ENCODE data around the gene SMC5. TPM values are rescaled to one million over a fixed set of nuclear protein-coding genes. Genes with fewer than 3 reads are reported as not detected.
A peak's percentile ranks its signal among the peaks of the same experiment; 100 is the strongest.

SMC5 gene
- total and polyA plus RNA-seq, 4 donors, result 9.8 to 90.5 (median 19.1) TPM

DNA sequence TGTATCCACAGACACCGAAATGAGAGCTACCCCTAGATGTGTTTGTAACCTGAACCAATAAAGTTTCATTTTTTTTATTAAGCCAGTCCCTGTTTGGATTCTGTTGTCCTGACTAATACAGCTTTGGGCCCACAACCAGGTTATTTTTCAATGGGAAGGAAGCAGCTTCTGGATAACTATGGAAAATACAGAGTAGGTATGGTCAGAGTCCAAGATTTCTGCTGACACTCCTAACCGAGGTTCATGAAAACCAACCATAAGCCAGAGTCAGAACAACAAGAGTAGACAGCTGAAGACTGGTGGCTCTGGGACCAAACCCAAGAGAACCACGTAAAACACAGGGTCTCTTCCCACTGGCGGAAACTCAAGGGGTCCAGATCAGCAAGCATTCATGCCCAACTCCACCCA, 144.8 kb downstream of the SMC5 start:
- no peak for DNase-seq

GRCh38 chr9:70404261-70404660, 145.5 kb downstream of the SMC5 start:
- Histone ChIP-seq H3K4me3 (no peak overlapping the region), H3K27ac (ENCODE audit: low read depth in 1 of 2, low read length in 1 of 2) (peak overlapping the region in 1 of 2 donors; percentile 73), H3K9me3 (ENCODE audit: control insufficient read depth in 4 of 4, insufficient read depth in 3 of 4, low read length in 3 of 4) (no peaks in the 10 kb centered on the region), H3K36me3 (ENCODE audit: control insufficient read depth in 4 of 4, insufficient read depth in 4 of 4, low read length in 4 of 4) (no peaks in the 10 kb centered on the region), H3K9ac (ENCODE audit: insufficient read depth in 1 of 2, low read length in 2 of 2) (no peak overlapping the region), H3K27me3 (ENCODE audit: control insufficient read depth in 3 of 3, insufficient read depth in 3 of 3, low read length in 2 of 3) (no peaks in the 10 kb centered on the region), H3K4me1 (ENCODE audit: control insufficient read depth in 5 of 5, insufficient read depth in 5 of 5, low read length in 5 of 5) (peaks cover 0 to 68% (median 12%) of the 10 kb centered on the region in 5 donors)
- DNase-seq (no peak), ATAC-seq (ENCODE audit: insufficient read depth, low FRiP score) (no peak)
- WGBS, 2 donors, result 71 to 80% methylated on average over 2 of the region's 2 CpGs
- TF ChIP-seq CTCF (IDR thresholded peaks at IDR 0.05; ENCODE audit: control extremely low read depth, extremely low read depth), result no peak

More for the DNA sequence above, 144.8 kb downstream of the SMC5 start:
- TF ChIP-seq CTCF (IDR thresholded peaks at IDR 0.05; ENCODE audit: control extremely low read depth, extremely low read depth), result no peak
- Histone ChIP-seq H3K4me3 (no peak overlapping the region), H3K4me1 (ENCODE audit: control insufficient read depth in 5 of 5, insufficient read depth in 5 of 5, low read length in 5 of 5) (peaks cover 0 to 75% (median 12%) of the 10 kb centered on the region in 5 donors), H3K27me3 (ENCODE audit: control insufficient read depth in 3 of 3, insufficient read depth in 3 of 3, low read length in 2 of 3) (no peaks in the 10 kb centered on the region), H3K36me3 (ENCODE audit: control insufficient read depth in 4 of 4, insufficient read depth in 4 of 4, low read length in 4 of 4) (no peaks in the 10 kb centered on the region), H3K27ac (ENCODE audit: low read depth in 1 of 2, low read length in 1 of 2) (peak overlapping the region; percentile 73 to 79), H3K9ac (ENCODE audit: insufficient read depth in 1 of 2, low read length in 2 of 2) (no peak overlapping the region), H3K9me3 (ENCODE audit: control insufficient read depth in 4 of 4, insufficient read depth in 3 of 4, low read length in 3 of 4) (no peaks in the 10 kb centered on the region)
- WGBS, 2 donors, result 74 to 91% methylated on average over 4 of the region's 4 CpGs
- ATAC-seq (ENCODE audit: insufficient read depth, low FRiP score), result no peak

Small RNA genes within 50 kb of the gene (small RNA-seq; reads per million reads assigned to genes)
- not detected for gene RF00019 (ENCODE audit: low replicate concordance)

Other genes with a start within 250 kb of the SMC5 start
- gene MAMDC2, start 215.1 kb upstream of the SMC5 start, total RNA-seq, result 10 to 100 TPM in 1 of 2 donors, 1 to 10 TPM in 1; 6.5 to 28.6 TPM
- 10 to 100 TPM in 1 of 2 donors, 1 to 10 TPM in 1; 8.7 to 11.2 TPM for gene MAMDC2, start 215.1 kb upstream of the SMC5 start, polyA plus RNA-seq
- 10 to 100 TPM; 34.8 to 61.5 TPM for gene KLF9, start 155.7 kb downstream of the SMC5 start, total RNA-seq
- gene KLF9, start 155.7 kb downstream of the SMC5 start, polyA plus RNA-seq, result 10 to 100 TPM; 16.0 to 49.8 TPM